ENCODE data around the gene SFMBT2. TPM values are rescaled to one million over a fixed set of nuclear protein-coding genes. Genes with fewer than 3 reads are reported as not detected.
"Not testable (repeated sequence)": the region's sequence is repeated elsewhere in the genome, so short reads cannot be mapped to it uniquely, and the experiment has no call there.

SFMBT2 gene
- total RNA-seq, 2 donors from 2014 or later, result 20.4 to 24.8 TPM

- Mint-ChIP-seq H3K4me3 (no peak overlapping the region), H3K36me3 (ENCODE audit: low read depth) (peaks cover 81% of the 10 kb centered on the region), H3K4me1 (peaks cover 5% of the 10 kb centered on the region), H3K27ac (no peak overlapping the region), H3K27me3 (no peaks in the 10 kb centered on the region), H3K9me3 (no peaks in the 10 kb centered on the region)
- no peak for ATAC-seq (replicated peaks)
Observed at GRCh38 chr10:7202793-7203355, 208.0 kb downstream of the SFMBT2 start.

GRCh38 chr10:7199152-7199760 is 211.6 kb downstream of the SFMBT2 start:
- H3K27me3 Mint-ChIP-seq, result no peaks in the 10 kb centered on the region
- H3K4me1 Mint-ChIP-seq, result peaks cover 14% of the 10 kb centered on the region
- no peak overlapping the region for H3K27ac Mint-ChIP-seq
- no peak overlapping the region for H3K4me3 Mint-ChIP-seq
- no peak for ATAC-seq (replicated peaks)
- peaks cover 96% of the 10 kb centered on the region for H3K36me3 Mint-ChIP-seq (ENCODE audit: low read depth)
- H3K9me3 Mint-ChIP-seq, result no peaks in the 10 kb centered on the region

- peaks cover 39% of the 10 kb centered on the region for H3K4me1 Mint-ChIP-seq
Observed at GRCh38 chr10:7196284-7196683, 214.6 kb downstream of the SFMBT2 start.

GRCh38 chr10:7195118-7195517 is 215.7 kb downstream of the SFMBT2 start:
- H3K4me3 Mint-ChIP-seq, result no peak overlapping the region
- ATAC-seq (replicated peaks), result no peak
- H3K36me3 Mint-ChIP-seq (ENCODE audit: low read depth), result peaks cover 71% of the 10 kb centered on the region
- H3K4me1 Mint-ChIP-seq, result peaks cover 46% of the 10 kb centered on the region
- no peak overlapping the region for H3K27ac Mint-ChIP-seq
- no peaks in the 10 kb centered on the region for H3K9me3 Mint-ChIP-seq
- no peaks in the 10 kb centered on the region for H3K27me3 Mint-ChIP-seq

More at GRCh38 chr10:7196284-7196683, 214.6 kb downstream of the SFMBT2 start:
- H3K36me3 Mint-ChIP-seq (ENCODE audit: low read depth), result peaks cover 75% of the 10 kb centered on the region
- H3K9me3 Mint-ChIP-seq, result no peaks in the 10 kb centered on the region
- H3K27me3 Mint-ChIP-seq, result no peaks in the 10 kb centered on the region
- no peak overlapping the region for H3K27ac Mint-ChIP-seq
- no peak overlapping the region for H3K4me3 Mint-ChIP-seq
- ATAC-seq (replicated peaks), result no peak

DNA sequence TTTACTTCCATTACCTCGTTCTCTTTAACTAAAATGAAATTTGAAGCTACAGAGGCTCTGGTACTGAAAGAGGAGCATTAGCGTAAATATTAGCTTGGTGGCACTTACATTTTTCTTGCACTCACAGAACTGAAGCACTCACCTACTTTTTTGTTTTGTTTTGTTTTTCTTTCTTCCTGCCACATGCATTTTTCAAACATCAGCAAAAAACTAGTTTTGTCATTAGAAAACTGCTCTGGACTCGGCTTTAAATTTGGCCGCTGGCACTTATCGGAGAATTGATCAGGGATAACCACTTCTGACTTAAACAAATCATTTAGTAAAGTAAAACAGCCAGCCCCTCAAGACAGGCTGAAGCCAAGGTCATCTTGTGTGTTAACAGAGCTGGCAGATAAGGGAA is 216.3 kb downstream of the SFMBT2 start:
- Mint-ChIP-seq H3K27ac (peak overlapping the region; percentile 73), H3K9me3 (no peaks in the 10 kb centered on the region), H3K4me3 (peak overlapping the region; percentile 66), H3K27me3 (no peaks in the 10 kb centered on the region), H3K36me3 (ENCODE audit: low read depth) (peaks cover 67% of the 10 kb centered on the region), H3K4me1 (peaks cover 46% of the 10 kb centered on the region)
- ATAC-seq (replicated peaks), result no peak

DNA sequence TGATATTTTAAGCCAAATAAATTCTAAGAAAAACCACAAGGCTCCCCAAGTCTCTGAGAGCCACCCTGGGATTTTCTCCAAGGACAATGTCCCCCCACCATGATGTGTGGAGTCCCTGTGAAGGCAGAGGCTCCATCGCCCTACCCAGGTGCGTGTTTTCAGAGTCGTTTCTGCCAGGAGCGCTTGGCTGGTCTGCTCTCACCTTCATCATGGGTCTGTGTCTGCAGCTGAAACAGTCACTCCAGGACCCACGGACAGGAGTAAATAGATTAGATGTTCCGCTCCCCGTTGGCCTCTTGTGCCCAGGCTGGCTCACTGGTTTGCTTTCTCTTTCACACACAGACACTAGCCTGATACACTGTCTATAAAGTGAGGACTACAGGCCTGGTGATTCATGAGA is 217.5 kb downstream of the SFMBT2 start:
- Mint-ChIP-seq H3K27me3 (no peaks in the 10 kb centered on the region), H3K36me3 (ENCODE audit: low read depth) (peaks cover 67% of the 10 kb centered on the region), H3K9me3 (no peaks in the 10 kb centered on the region), H3K27ac (peak overlapping the region; percentile 73), H3K4me1 (peaks cover 46% of the 10 kb centered on the region), H3K4me3 (peak overlapping the region; percentile 66)
- ATAC-seq (replicated peaks), result peak; percentile 92

DNA sequence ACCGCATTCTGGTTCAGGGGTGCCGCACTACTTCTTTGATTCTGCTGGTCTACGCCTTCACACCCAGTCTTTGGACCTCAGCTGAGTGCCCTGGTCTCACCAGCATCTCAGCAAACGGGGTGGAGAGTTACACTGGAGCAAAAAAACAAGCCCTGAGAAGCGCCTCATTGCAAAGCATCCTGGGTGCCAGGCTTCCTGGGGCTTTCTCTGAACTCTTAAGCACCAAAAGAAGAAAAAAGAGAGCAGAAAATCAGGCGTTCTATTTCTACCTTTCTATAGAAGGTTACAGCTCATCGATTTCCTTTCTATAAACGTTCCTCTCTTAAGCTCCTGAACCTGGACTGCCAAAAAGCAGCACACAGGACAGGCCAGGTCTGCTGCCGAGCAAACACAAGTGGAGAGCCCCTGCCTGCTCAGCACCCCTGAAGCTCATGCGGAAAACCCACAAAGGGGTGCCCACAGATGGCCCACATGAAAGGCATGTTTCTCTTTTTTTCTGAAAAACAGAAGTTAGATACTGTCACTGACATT is 217.9 kb downstream of the SFMBT2 start:
- peak overlapping the region; percentile 73 for H3K27ac Mint-ChIP-seq
- peak; percentile 82 for ATAC-seq (replicated peaks)
- H3K9me3 Mint-ChIP-seq, result no peaks in the 10 kb centered on the region
- peaks cover 67% of the 10 kb centered on the region for H3K36me3 Mint-ChIP-seq (ENCODE audit: low read depth)
- no peaks in the 10 kb centered on the region for H3K27me3 Mint-ChIP-seq
- H3K4me1 Mint-ChIP-seq, result peaks cover 46% of the 10 kb centered on the region
- peak overlapping the region; percentile 66 for H3K4me3 Mint-ChIP-seq

DNA sequence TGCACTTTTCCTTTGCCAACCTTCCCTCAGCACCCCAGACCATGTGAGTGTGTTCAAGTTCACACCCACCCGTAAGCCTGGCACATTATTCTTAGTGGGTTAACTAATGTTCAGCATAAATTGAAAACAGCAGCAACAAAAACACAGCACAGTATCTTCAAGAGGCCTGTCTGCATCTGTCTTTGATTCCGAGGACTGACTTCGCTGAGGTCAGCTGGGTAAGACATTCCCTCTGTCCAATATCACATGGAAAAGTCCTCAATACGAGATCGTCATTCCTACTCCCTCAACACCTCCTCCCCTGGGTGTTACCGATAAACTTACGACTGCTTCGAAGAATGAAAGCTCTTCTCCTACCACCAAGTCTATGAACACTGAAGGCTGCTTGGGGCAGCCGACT is 218.8 kb downstream of the SFMBT2 start:
- H3K27ac Mint-ChIP-seq, result peak overlapping the region; percentile 73
- H3K4me3 Mint-ChIP-seq, result peak overlapping the region; percentile 66
- no peaks in the 10 kb centered on the region for H3K9me3 Mint-ChIP-seq
- H3K27me3 Mint-ChIP-seq, result no peaks in the 10 kb centered on the region
- ATAC-seq (replicated peaks), result no peak
- peaks cover 67% of the 10 kb centered on the region for H3K36me3 Mint-ChIP-seq (ENCODE audit: low read depth)
- peaks cover 46% of the 10 kb centered on the region for H3K4me1 Mint-ChIP-seq

- peaks cover 46% of the 10 kb centered on the region for H3K4me1 Mint-ChIP-seq
- not testable (repeated sequence) for H3K27ac Mint-ChIP-seq; H3K4me3 Mint-ChIP-seq; H3K9me3 Mint-ChIP-seq; H3K27me3 Mint-ChIP-seq; ATAC-seq (replicated peaks)
- H3K36me3 Mint-ChIP-seq (ENCODE audit: low read depth), result peaks cover 64% of the 10 kb centered on the region
Observed at GRCh38 chr10:7190772-7191171, 220.1 kb downstream of the SFMBT2 start.

DNA sequence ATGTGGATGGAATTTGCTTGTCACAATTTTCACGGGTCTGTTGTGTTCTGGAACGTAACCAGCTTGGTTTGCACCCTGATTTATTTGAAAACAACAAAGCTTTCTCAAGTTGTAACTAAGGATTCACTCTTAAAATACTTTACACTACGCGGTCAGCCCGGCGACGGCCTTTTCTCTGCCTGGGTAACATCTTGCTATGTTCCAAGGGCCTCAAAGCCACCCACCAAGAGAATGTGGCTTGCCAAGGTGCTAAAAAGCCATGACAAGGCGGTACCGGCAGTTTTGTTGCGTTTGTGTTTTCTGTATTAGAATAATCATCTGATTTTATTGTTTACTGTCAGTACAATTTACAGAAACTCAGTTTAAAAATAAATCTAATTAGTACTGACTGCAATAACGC is 220.9 kb downstream of the SFMBT2 start:
- H3K9me3 Mint-ChIP-seq, result peaks cover 2% of the 10 kb centered on the region
- H3K36me3 Mint-ChIP-seq (ENCODE audit: low read depth), result peaks cover 64% of the 10 kb centered on the region
- H3K27ac Mint-ChIP-seq, result no peak overlapping the region
- peaks cover 50% of the 10 kb centered on the region for H3K4me1 Mint-ChIP-seq
- no peaks in the 10 kb centered on the region for H3K27me3 Mint-ChIP-seq
- no peak overlapping the region for H3K4me3 Mint-ChIP-seq
- ATAC-seq (replicated peaks), result no peak

- peaks cover 47% of the 10 kb centered on the region for H3K4me1 Mint-ChIP-seq
- no peak overlapping the region for H3K27ac Mint-ChIP-seq
- H3K4me3 Mint-ChIP-seq, result no peak overlapping the region
- no peaks in the 10 kb centered on the region for H3K27me3 Mint-ChIP-seq
- peaks cover 69% of the 10 kb centered on the region for H3K36me3 Mint-ChIP-seq (ENCODE audit: low read depth)
- no peak for ATAC-seq (replicated peaks)
- peaks cover 3% of the 10 kb centered on the region for H3K9me3 Mint-ChIP-seq
Observed at GRCh38 chr10:7188456-7189050, 222.3 kb downstream of the SFMBT2 start.

DNA sequence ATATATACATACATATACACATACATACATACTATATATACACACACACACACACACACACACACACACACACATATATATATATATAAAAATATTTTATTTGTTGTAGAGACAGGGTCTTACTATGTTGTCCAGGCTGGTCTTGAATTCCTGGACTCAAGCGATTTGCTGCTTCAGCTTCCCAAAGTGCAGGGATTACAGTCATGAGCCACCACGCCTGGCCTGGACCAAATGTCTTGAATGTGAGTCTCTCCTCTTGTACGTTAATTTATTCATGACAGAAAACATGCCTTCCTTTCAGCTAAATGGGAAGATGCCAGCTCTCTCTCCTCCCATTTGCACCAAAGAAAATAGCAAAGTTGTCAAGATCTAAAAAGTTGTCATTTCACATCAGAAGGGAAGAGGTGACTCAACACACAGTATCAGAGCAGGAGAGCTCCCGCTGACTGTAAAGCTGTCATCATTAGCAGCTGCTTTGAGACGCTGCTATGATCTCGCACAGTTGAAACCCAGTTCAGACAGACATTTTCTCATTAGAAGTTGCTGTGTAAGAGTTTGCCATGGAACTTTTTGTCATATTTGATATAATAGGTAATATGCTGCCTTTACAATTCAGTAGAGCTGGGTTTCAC is 224.3 kb downstream of the SFMBT2 start:
- peaks cover 80% of the 10 kb centered on the region for H3K36me3 Mint-ChIP-seq (ENCODE audit: low read depth)
- no peaks in the 10 kb centered on the region for H3K27me3 Mint-ChIP-seq
- peaks cover 8% of the 10 kb centered on the region for H3K9me3 Mint-ChIP-seq
- peaks cover 37% of the 10 kb centered on the region for H3K4me1 Mint-ChIP-seq
- H3K27ac Mint-ChIP-seq, result no peak overlapping the region
- no peak overlapping the region for H3K4me3 Mint-ChIP-seq
- peak; percentile 74 for ATAC-seq (replicated peaks)

- peaks cover 70% of the 10 kb centered on the region for H3K36me3 Mint-ChIP-seq (ENCODE audit: low read depth)
- H3K4me1 Mint-ChIP-seq, result peaks cover 28% of the 10 kb centered on the region
- ATAC-seq (replicated peaks), result peak; percentile 70
- peak overlapping the region; percentile 75 for H3K27ac Mint-ChIP-seq
- no peaks in the 10 kb centered on the region for H3K27me3 Mint-ChIP-seq
- peaks cover 8% of the 10 kb centered on the region for H3K9me3 Mint-ChIP-seq
- peak overlapping the region; percentile 53 for H3K4me3 Mint-ChIP-seq
Observed at GRCh38 chr10:7185367-7185690, 225.5 kb downstream of the SFMBT2 start.

- Mint-ChIP-seq H3K9me3 (peaks cover 8% of the 10 kb centered on the region), H3K4me1 (peaks cover 28% of the 10 kb centered on the region), H3K4me3 (peak overlapping the region; percentile 53), H3K27ac (peak overlapping the region; percentile 75), H3K27me3 (no peaks in the 10 kb centered on the region), H3K36me3 (ENCODE audit: low read depth) (peaks cover 70% of the 10 kb centered on the region)
- ATAC-seq (replicated peaks), result no peak
Observed at GRCh38 chr10:7184660-7185366, 226.0 kb downstream of the SFMBT2 start.

All from activated T-helper 17 cell treated with anti-CD3 and anti-CD28 coated beads, Interleukin-2, amount 50 U/mL, for 72 hours (primary cell).